NCI-H82 treated with DMSO at 0.1 percent for 48 hours (cell line): Measurements from ENCODE around the gene NDUFAF8.

Source experiments
- DNase-seq: peaks from one replicate; lab custom pipeline; 2025; ENCODE audit not compliant: unreplicated experiment; lab: John Stamatoyannopoulos, UW

Gene NDUFAF8

DNA sequence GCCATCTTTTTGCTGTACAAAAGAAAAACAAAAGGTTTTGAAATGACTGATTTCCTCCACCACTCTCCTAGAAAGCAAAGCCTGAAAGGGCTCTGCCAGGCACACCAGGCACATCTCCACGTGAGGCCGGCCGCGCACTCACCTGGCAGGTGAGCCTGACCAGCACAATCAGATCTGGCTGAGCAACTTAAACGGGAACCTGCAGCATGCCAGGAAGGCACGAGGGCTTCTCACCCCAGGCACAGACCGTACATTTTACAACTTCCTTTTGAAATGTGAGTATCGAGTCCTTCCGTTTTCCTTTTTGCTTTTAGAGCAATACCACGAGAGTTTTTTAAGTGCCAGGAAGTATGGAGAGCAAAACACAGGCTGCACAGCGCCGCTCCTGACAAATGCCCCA lies 33.5 kb downstream of the NDUFAF8 start:
- no peak for DNase-seq

DNA sequence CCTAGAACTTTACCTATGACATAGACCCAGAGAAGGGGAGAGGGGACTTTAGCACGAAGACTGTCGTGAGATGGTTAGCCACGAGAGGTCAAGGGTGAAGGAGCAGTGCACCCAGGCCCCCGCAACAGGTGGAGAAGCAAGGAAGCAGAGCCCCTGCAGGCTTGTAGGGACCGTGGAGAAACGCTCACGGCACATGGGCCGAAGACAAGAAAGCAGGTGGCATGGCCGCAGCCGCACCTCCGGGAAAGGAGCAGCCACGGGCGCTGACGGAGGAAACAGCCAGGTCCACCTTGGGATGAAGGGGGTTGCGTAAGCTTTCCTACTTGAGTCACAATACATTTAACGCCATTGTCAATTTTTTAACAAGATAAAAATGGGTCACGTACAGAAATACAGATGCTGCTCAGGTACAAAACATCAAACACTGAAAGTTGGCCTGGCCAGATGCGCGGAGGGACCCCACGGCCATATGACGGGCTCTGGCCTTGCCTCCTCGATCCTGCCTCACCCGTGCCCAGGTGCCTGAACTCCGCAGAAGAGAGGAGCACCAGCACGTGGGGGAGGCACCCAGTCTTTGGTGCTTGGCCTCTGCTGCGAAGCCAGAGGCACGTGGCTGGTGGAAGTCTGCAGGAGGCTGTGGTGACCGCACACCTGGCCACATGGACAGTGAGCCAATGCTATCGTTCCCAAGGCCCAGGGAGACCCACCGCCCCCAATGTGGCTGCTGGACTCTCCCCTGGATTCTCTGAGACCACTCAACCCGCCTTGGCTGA lies 34.8 kb downstream of the NDUFAF8 start:
- no peak for DNase-seq

DNA sequence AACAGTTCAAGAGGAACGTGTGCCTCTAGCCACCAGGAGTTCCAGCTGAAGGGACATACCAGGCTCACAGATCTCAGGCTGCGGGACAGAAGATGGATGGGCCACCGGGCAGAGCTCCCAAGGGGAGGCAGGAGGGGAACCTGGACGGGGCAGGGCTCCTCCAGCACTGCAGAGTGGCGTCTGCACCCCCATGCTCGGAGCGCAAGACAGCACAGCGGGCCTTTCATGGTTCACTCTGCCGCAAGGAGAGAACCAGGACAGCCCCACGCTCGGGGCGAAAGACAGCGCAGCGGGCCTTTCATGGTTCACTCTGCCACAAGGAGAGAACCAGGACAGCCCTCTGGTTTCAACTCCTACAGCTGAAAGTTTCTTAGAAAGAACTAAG lies 35.3 kb downstream of the NDUFAF8 start:
- DNase-seq = no peak

DNA sequence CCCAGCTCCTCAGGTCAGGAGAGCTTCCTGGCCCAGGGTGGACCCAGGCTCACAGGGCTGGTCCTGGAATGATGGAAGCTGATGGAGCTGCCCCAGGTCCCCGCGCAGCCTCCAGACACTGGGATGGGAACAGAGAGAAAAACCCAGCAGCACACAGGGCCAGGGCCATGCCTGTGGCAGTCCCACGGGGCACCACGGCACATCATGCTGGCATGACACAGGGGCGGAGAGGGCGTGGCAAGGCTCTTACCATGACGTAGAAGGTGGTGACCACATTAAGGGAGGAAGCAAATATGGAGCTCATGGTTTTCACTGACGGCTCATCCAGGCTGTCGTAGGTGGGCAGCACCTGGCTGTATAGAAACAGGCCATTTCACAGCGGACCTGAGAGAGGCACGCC lies 37.7 kb downstream of the NDUFAF8 start:
- DNase-seq = no peak

DNA sequence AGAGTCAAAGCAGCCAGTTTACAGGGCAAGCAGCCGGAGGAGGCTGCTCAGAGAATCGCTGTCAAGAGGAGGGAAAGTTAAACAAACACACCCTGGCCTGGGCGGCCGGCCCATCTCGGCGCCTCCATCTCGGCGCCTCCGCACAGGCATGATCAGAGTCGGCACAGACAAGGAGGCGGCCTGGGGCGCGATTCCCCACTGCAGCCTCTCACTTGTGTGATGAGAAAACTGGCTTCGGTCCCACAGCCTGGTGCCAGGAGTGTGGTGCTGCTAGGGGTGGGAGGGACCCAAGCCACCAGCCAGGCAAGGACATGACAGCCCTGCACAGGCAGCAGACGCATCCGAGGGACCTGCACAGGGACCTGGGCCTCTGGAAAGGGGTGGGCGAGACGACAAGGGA lies 38.3 kb downstream of the NDUFAF8 start:
- DNase-seq = no peak

DNA sequence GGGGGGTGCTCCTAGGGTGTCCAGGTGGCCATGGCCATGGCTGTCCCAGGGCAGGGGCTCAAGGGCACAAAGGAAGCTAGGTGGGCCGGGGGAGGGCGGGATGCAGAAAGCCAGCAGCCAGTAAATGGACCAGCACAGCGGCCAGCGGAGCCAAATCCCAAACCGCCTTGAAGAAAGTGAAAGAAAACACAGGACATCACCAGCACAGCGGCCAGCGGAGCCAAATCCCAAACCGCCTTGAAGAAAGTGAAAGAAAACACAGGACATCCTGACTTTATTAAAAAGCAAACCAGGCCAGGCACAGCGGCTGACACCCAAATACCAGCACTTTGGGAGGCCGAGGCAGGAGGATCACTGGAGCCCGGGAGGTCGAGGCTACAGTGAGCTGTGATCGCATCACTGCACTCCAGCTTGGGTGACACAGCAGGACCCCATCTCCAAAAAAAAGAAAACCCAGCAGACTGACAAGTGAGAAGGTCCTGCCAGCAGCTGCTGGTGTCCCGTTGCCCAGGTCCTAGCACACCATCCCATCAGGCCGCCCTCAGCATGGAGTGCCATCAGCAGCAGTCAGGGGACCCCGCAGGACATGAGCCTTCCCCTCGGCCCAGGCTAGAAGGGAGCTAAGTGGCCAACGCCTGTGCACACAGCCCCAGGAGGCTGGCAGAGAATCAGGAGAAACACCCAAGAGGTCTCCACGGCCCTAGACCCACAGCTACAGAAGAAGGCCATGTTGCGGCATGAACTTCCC lies 39.0 kb downstream of the NDUFAF8 start:
- no peak for DNase-seq

DNA sequence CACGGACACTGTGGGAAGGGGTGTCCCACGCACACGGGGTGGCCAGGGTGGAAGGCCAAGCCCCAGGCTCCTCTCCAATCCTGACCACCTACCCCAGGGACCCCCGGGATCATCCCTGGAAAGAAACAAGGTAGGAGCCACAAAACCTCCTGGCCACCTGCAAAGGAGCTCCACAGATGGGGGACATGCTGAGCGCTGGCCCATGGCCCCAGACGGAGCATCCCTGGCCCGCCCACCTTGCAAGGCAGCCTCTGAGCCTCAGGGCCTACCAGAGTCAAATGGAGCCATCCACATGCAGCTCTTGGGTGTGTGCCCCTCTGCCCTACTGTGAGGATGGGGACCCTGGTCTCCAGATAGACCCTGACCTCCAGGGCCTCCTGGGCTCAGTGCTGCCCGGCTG lies 39.7 kb downstream of the NDUFAF8 start:
- no peak for DNase-seq

DNA sequence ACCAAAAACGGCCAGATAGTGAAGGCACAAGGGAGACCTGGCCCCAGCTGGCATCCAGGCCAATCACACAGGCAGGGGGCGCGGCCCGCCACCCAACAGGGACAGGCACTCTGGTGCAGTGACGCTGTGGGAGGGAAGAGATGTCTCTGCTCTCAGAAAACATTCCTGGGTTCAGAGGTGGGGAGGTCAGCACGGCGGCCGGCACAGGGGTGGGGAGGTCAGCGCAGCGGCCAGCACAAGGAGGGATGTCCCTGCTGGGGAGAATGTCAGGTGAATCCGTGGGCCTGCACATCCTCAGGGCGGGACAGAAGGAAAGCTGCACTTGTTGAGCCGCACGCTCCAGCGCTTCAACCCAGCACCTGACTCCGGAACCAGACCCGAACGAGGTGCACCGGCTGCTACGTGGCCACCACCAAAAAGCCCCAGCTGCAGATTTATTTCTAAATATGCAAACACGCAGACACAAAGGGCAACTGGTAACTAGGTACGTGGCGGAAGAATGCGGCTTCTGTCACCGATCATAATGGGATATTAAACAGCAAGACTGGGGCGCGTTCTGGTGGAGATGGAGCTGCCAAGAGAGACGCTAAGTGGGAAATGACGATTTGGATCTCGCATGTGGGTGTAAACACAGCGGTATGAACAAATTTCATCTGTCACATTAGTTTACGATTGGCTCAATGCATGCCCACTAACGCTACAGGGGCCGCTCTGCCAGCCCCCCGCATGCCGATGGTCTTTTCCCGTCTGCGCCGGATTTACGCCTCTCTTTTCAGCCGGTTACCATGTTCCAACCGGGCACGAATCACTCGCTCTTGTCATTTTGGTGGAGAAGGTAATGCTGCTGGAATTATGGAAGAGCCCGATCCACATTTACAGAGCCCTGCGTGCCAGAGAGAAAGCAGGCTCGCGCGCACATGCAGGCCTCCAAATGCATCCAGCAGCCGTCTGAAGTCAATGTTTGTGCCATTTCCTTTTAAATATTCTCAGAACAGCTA lies 40.5 kb downstream of the NDUFAF8 start:
- no peak for DNase-seq

DNA sequence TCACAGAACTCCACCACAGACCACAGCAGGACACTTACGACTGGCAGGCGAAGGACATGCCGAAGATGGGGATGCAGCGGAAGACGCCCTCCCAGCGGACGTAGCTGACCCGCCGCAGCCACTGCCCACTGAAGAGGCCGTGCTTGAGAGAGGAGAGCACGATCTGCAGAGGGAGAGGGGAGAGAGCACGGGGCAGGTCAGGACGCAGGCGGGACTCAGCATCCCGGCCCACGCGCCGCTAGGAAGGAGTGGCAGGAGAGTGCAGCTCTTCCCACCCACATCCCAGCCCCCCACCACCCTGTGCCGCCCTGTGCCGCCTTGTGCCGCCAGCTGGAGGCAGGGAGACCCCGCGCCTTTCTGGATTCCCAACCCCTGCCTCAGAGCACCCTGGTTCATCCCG lies 41.5 kb downstream of the NDUFAF8 start:
- DNase-seq = no peak

DNA sequence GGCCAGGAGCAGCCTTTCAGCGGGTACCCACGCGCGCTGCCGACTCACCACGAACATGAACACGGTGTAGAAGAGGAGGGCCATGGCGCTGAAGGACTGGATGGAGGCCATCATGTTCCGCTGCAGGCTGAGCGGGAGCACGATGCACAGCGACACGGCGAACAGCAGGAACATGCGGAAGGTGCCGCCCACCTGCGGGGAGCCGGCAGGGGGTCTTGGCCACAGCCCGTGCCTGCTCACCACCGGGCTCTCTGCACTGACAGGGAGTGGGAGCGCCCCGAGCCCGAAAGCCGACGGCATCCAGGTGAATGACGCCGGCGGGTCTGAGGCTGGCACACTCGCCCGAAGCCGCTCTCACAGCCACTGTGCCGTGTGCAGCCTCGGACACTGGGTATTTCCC lies 43.0 kb downstream of the NDUFAF8 start:
- no peak for DNase-seq

DNA sequence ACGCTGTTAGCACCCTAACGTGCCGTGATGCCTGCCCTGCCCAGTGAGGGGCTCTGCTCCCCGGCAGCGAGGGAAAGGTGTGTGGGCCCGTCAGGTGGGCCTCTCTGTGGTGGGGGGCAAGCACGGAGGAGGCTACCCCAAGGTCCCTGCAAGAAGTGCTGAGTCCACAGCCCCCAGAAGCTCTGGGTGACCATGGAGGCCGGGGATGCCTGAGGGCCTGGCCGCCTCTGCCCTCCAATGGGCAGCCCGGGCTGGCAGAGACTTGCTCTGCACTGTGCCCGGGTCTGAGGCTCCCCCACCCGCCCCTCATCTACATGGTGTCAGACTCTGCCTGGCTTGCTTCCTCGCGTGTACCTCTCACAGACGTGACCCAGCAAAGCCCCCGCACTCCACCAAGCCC lies 43.8 kb downstream of the NDUFAF8 start:
- DNase-seq = no peak

DNA sequence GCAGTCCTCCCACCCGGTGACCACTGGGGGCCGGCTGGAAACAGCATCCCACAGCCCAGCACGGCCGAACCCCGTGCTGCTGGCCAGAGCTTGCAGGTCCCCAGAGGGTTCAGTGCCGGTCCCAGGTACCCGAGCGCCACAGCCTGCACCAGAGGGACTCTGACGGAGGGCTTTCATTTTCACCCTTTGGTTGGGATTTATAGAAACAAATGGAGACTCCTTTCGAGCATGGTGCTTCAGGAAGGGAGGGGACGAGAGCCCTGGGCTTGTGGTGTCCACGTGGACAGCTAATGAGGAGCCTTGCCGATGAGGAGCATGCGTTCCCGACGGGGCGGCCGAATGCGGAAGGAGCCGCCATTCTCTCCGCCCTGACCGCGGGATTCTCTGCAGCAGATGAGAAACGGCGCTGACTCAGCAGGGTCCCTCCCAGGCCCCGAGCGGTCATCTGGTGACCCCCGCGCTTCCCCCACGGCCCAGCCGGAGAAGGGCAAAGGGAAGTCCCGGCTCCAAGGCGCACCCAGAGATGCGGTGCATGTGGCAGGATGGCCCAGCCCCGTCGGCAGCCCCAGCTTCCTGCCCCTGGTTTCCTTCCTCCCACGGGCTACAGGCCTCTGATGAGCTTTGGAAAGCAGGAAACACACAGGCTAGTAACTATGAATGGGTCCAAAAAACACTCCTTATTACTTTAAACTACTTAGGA lies 46.2 kb downstream of the NDUFAF8 start:
- DNase-seq = no peak

DNA sequence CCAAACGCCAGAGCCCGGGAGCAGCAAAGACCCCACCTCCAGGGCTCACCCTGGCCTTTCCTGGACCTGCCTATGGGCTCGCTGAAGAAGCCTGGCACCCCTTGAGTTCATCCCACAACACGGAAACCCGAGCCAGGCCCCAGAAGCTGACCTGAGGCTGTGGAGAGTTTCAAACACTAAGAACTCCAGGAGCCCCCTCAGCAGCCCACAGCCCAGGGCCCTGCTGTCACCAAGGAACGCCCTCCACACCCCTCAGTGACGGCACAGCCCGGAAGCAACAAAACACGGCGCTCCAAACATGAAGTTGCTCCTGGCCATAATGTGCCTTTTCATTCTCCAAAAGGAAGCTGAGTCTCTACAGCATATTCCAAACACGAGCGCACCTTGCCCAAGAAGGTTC lies 46.8 kb downstream of the NDUFAF8 start:
- DNase-seq = no peak

DNA sequence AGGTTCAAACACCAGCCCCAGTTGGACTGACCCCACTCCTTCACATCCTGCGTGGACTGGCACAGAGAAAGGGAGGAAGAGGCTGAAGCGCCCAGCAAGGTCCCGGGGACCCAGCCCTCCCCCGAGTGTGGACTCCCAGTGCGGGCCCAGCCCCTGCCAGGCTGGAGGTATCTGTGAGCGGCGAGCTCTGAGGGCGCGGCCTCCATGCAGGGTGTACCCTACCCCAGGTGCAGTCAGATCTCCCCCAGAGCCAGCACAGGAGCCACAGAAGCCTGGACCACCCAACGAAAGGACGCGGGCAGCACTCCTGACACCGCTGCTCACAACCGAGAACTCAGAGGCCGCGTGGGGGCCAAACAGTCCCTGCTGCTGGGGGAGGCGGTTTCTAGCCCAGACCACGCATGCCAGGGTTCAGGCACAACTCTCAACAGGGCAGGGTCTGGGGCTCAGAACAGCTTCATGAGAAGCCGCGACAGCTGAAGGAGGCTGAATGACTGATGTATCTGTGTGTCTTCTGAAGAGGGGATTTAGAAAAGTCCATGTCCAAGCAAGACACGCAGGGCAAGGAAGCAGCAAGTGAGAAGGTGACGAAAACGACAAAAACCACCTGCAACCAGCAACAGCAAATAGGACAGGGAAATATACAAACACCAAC lies 47.5 kb downstream of the NDUFAF8 start:
- DNase-seq = no peak

DNA sequence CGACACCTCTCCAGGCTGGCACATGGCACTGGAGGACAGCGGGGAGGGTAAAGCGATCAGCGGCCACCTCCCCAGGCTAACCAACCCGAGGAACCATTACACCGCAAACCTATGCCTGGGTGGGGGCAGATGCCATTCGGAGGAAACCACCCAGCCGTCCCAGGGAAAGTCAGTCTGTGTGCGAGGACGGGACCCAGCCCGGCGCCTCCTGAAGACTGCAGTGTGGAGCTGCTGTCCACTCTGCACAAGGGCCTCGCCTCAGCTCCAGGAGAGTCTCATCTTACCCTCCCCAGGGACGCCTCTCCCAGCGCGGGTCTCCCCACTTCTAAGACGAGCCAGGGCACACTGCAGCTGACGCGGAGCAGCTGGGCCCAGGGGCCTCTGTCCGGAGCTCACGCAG lies 48.0 kb downstream of the NDUFAF8 start:
- no peak for DNase-seq

DNA sequence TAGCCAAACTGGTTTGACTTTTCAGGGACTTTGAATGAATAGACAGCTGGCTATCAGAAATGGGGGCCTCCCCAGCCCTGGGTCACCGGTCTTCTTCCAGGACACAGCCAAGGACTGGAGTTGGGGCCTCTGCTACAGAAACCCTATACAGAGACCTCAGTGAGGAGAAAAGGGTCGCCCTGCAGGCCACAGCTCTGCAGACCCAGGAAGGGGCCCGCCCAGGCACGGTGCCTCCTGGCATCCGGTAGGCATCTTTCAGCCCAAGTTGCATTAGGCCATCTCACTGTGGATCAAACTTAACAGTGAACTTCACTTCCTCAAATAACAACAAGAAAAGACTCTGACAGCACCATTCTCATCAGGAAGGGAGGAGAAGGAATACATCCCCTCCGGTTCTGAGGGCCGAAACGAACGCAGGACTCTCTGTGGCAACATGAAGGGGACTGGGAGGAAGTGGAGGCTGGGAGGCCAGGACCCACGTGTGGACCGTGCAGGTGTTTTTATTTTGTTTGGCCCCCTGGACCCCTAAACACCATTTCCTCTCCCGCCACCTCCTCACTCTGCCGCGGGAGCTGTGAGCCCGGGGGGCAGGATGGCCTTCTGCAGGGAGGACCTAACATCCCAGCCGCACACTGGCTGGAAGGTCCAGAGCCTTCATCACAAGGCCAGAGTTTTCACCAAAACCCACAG lies 48.8 kb downstream of the NDUFAF8 start:
- no peak for DNase-seq

DNA sequence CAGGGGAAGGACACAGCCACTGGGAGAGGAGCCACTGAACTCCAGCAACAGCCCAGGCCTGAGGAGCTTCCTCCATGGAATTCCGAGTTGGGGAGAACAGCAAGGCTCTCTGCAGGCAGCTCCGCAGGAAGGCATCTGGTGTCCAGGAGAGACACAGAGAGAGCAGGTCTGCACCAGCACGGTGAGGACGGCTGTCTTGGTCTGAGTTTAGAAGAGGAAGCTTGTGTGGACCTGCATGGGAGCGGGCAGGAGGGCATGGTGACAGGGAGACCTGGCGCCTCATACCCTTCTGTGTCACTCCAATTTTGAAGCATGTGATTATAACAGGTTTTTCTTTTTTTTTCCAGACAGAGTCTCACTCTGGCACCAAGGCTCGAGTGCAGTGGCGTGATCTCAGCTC lies 49.6 kb downstream of the NDUFAF8 start:
- DNase-seq = no peak

DNA sequence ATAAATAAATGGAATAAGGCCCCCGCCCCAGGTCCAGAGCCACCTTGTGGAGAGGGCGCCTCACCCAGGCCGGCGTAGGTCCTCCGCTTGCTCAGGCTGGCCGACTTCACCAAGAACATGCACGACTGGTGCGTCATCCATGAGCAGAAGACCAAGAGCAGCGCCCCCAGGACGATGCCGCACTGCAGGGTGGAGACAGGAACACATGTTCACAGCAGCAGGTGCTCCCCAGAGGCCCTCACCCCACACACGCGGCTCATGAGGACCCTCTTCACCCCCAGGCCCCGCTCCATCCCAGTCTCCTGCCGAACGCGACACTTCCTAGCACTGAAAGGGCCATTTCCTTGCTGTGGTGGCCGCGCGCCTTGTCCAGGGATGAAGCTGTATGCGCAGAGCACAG lies 50.5 kb downstream of the NDUFAF8 start:
- no peak for DNase-seq

DNA sequence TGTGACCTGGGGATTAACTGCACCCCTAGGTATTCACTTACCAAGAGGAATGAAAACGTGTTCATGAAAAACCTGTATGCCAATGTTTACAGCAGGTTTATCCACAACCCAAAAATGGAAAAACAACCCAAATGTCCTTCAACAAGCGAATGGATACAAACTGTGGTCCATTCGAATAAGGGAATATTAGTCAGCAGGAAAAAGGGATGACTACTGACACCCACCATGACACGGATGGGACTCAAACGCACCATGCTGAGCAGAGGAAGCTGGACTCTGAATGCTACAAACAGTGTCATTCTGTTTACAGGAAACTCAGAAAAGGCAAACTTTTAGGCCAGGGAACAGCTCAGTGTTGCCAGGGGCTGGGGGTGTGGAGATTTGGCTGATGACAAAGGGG lies 51.1 kb downstream of the NDUFAF8 start:
- no peak for DNase-seq
